ENCODE measurements around the gene SECISBP2.

GRCh38 chr9:89372979-89373378 is 54.7 kb downstream of the SECISBP2 start:
- no peak for TF ChIP-seq EZH2phosphoT487 (IDR thresholded peaks at IDR 0.05; ENCODE audit: low read depth, severe bottlenecking, unreplicated experiment)
- TF ChIP-seq CTCF (IDR thresholded peaks at IDR 0.05; ENCODE audit: poor library complexity): no peak
